ENCODE measurements around the gene ZNF599. TPM values are rescaled to one million over a fixed set of nuclear protein-coding genes. Genes with fewer than 3 reads are reported as not detected.

ZNF599 gene
- total RNA-seq, 1 donor from 2014 or later = 1.9 TPM

- peak overlapping the region; percentile 62 for H3K27ac Mint-ChIP-seq
- peaks cover 17% of the 10 kb centered on the region for H3K4me1 Mint-ChIP-seq (ENCODE audit: low read depth)
- H3K4me3 Mint-ChIP-seq (ENCODE audit: low read depth) = peak overlapping the region; percentile 66
- intact Hi-C loops (cut with micrococcal nuclease) = loop anchor here (1.0 kb wide), 2 partner anchors 41 to 55 kb away; partner anchors contain the start of genes SCGB2B2, ZNF302 and ZNF599
- H3K27me3 Mint-ChIP-seq (ENCODE audit: low read depth) = no peaks in the 10 kb centered on the region
- peaks cover 12% of the 10 kb centered on the region for H3K36me3 Mint-ChIP-seq (ENCODE audit: low read depth)
- no peak for DNase-seq (ENCODE audit: low spot score)
- peaks cover 9% of the 10 kb centered on the region for H3K9me3 Mint-ChIP-seq
These were observed 40.3 kb downstream of the ZNF599 start for GRCh38 chr19:34732612-34733211.

GRCh38 chr19:34731964-34732363 lies 41.1 kb downstream of the ZNF599 start:
- no peak overlapping the region for H3K27ac Mint-ChIP-seq
- intact Hi-C loops (cut with micrococcal nuclease) = no loop called here
- no peak overlapping the region for H3K4me3 Mint-ChIP-seq (ENCODE audit: low read depth)
- no peak for DNase-seq (ENCODE audit: low spot score)
- peaks cover 9% of the 10 kb centered on the region for H3K9me3 Mint-ChIP-seq
- H3K4me1 Mint-ChIP-seq (ENCODE audit: low read depth) = peaks cover 17% of the 10 kb centered on the region
- peaks cover 12% of the 10 kb centered on the region for H3K36me3 Mint-ChIP-seq (ENCODE audit: low read depth)
- H3K27me3 Mint-ChIP-seq (ENCODE audit: low read depth) = no peaks in the 10 kb centered on the region

DNA sequence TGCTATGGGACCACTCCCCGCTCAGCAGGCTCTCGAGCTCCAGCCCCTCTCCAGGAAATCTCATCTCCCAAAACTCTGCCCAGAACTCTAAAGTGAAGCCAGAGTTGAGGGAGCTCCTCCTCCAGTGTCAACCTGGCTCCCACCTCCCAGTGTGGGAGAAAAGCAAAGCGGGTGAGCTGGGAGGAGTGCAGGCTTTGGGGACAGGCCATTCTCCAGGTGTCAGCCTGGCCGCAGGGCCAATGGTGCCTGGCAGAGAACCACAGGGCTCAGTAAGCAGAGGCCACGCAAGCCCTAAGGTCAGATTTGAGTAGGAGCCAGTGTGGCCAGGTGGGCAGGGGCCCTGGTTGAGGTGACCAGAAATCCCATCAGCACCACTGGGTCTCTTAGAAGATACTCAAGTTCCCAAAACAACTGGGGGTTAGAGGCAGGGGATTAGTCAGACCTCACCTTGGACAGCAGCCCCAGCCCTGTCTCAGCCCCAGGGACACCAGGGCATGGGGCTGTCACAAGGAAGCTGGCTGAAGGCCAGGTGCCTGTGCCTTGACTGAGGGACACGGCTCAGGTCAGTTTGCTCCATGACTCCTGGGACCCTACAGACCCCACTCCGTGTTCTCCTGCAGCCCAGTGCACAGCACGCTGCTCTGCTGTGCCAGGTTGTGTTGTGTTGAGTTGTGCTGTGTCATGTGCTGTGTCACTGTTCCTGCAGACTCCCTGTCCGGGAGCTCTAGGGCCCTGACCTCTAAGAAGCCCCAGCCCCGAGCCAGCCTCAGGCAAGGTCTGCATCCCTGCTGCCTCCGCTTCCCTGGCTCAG lies 41.8 kb downstream of the ZNF599 start:
- no peak overlapping the region for H3K27ac Mint-ChIP-seq
- no peak overlapping the region for H3K4me3 Mint-ChIP-seq (ENCODE audit: low read depth)
- H3K4me1 Mint-ChIP-seq (ENCODE audit: low read depth) = peaks cover 17% of the 10 kb centered on the region
- no peak for DNase-seq (ENCODE audit: low spot score)
- intact Hi-C loops (cut with micrococcal nuclease) = no loop called here
- H3K36me3 Mint-ChIP-seq (ENCODE audit: low read depth) = peaks cover 9% of the 10 kb centered on the region
- H3K27me3 Mint-ChIP-seq (ENCODE audit: low read depth) = no peaks in the 10 kb centered on the region
- peaks cover 9% of the 10 kb centered on the region for H3K9me3 Mint-ChIP-seq

GRCh38 chr19:34725400-34725799 lies 47.6 kb downstream of the ZNF599 start:
- DNase-seq (ENCODE audit: low spot score) = no peak
- H3K36me3 Mint-ChIP-seq (ENCODE audit: low read depth) = no peaks in the 10 kb centered on the region
- no peaks in the 10 kb centered on the region for H3K9me3 Mint-ChIP-seq
- no peaks in the 10 kb centered on the region for H3K4me1 Mint-ChIP-seq (ENCODE audit: low read depth)
- H3K27ac Mint-ChIP-seq = no peak overlapping the region
- peaks cover 5% of the 10 kb centered on the region for H3K27me3 Mint-ChIP-seq (ENCODE audit: low read depth)
- no peak overlapping the region for H3K4me3 Mint-ChIP-seq (ENCODE audit: low read depth)
- intact Hi-C loops (cut with micrococcal nuclease) = no loop called here

GRCh38 chr19:34722353-34722752 lies 50.7 kb downstream of the ZNF599 start:
- no peaks in the 10 kb centered on the region for H3K36me3 Mint-ChIP-seq (ENCODE audit: low read depth)
- H3K4me3 Mint-ChIP-seq (ENCODE audit: low read depth) = no peak overlapping the region
- intact Hi-C loops (cut with micrococcal nuclease) = no loop called here
- H3K27me3 Mint-ChIP-seq (ENCODE audit: low read depth) = peaks cover 5% of the 10 kb centered on the region
- no peaks in the 10 kb centered on the region for H3K9me3 Mint-ChIP-seq
- no peak for DNase-seq (ENCODE audit: low spot score)
- H3K4me1 Mint-ChIP-seq (ENCODE audit: low read depth) = no peaks in the 10 kb centered on the region
- no peak overlapping the region for H3K27ac Mint-ChIP-seq

DNA sequence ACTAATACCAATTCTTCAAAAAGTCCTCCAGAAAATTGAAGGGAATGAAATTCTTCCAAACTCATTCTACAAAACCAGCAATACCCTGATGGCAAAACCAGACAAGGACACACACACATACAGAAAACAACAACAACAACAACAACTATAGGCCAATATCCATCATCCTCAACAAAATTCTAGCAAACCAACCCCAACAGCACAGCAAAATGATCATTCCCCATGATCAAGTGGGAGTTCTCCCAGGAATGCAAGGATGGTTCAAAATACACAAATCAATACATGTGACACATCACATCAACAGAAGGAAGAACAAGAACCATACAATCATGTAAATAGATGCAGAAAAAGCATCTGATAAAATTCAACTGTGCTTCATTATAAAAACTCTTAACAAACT lies 57.7 kb downstream of the ZNF599 start:
- H3K9me3 Mint-ChIP-seq = peaks cover 28% of the 10 kb centered on the region
- intact Hi-C loops (cut with micrococcal nuclease) = no loop called here
- H3K36me3 Mint-ChIP-seq (ENCODE audit: low read depth) = peaks cover 3% of the 10 kb centered on the region
- H3K27me3 Mint-ChIP-seq (ENCODE audit: low read depth) = peaks cover 3% of the 10 kb centered on the region
- H3K27ac Mint-ChIP-seq = no peak overlapping the region
- H3K4me3 Mint-ChIP-seq (ENCODE audit: low read depth) = no peak overlapping the region
- peaks cover 1% of the 10 kb centered on the region for H3K4me1 Mint-ChIP-seq (ENCODE audit: low read depth)
- no peak for DNase-seq (ENCODE audit: low spot score)

GRCh38 chr19:34713262-34713637 lies 59.8 kb downstream of the ZNF599 start:
- H3K36me3 Mint-ChIP-seq (ENCODE audit: low read depth) = peaks cover 3% of the 10 kb centered on the region
- no peak overlapping the region for H3K27ac Mint-ChIP-seq
- DNase-seq (ENCODE audit: low spot score) = no peak
- peaks cover 28% of the 10 kb centered on the region for H3K9me3 Mint-ChIP-seq
- intact Hi-C loops (cut with micrococcal nuclease) = loop anchor here (2.0 kb wide), 1 partner anchor 212 kb away; no protein-coding TSS in a partner anchor
- H3K4me1 Mint-ChIP-seq (ENCODE audit: low read depth) = peaks cover 1% of the 10 kb centered on the region
- peaks cover 3% of the 10 kb centered on the region for H3K27me3 Mint-ChIP-seq (ENCODE audit: low read depth)
- no peak overlapping the region for H3K4me3 Mint-ChIP-seq (ENCODE audit: low read depth)

- intact Hi-C loops (cut with micrococcal nuclease) = loop anchor here (1.0 to 2.0 kb wide), 2 partner anchors 73 to 212 kb away; no protein-coding TSS in a partner anchor
- Mint-ChIP-seq H3K9me3 (peaks cover 28% of the 10 kb centered on the region), H3K4me1 (ENCODE audit: low read depth) (peaks cover 1% of the 10 kb centered on the region), H3K36me3 (ENCODE audit: low read depth) (peaks cover 3% of the 10 kb centered on the region), H3K27ac (no peak overlapping the region), H3K27me3 (ENCODE audit: low read depth) (peaks cover 3% of the 10 kb centered on the region), H3K4me3 (ENCODE audit: low read depth) (no peak overlapping the region)
- DNase-seq (ENCODE audit: low spot score) = peak; percentile 33
These were observed 60.4 kb downstream of the ZNF599 start for GRCh38 chr19:34712395-34713261.

DNA sequence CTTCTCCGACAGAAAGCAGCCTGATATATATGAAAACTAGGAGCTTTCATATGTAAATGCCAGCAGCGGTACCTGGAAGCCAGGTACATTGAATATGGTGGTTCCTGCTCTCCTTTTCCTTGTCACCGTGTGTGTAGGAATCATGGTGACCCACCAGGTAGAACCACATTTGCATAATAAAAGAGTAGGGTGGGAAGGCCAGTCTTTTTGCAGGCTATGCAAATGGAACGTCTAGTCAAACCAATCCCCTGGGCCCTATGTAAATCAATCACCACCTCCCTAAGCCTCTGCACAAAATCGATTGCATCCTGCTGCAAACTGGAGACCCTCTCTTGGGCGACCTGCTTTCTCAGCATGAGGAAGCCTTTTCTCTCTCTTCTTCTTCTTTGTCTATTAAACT lies 61.1 kb downstream of the ZNF599 start:
- Mint-ChIP-seq H3K36me3 (ENCODE audit: low read depth) (peaks cover 3% of the 10 kb centered on the region), H3K27me3 (ENCODE audit: low read depth) (peaks cover 3% of the 10 kb centered on the region), H3K4me1 (ENCODE audit: low read depth) (peaks cover 1% of the 10 kb centered on the region), H3K4me3 (ENCODE audit: low read depth) (no peak overlapping the region), H3K27ac (no peak overlapping the region), H3K9me3 (peaks cover 28% of the 10 kb centered on the region)
- no peak for DNase-seq (ENCODE audit: low spot score)
- intact Hi-C loops (cut with micrococcal nuclease) = loop anchor here (1.0 to 2.0 kb wide), 2 partner anchors 73 to 211 kb away; no protein-coding TSS in a partner anchor

Other genes starting within 250 kb of the ZNF599 start
- 0.14 and 0.30 TPM in 2 replicates for gene SCGB2B2, start 96.1 kb downstream of the ZNF599 start, total RNA-seq
- gene ZNF302, start 95.5 kb downstream of the ZNF599 start, total RNA-seq = 14.1 and 14.7 TPM in 2 replicates
- gene ZNF181, start 39.0 kb downstream of the ZNF599 start, total RNA-seq = 2.6 and 3.4 TPM in 2 replicates
- gene ZNF30, start 153.7 kb upstream of the ZNF599 start, total RNA-seq = 3.3 and 3.5 TPM in 2 replicates
- 9.9 and 10.0 TPM in 2 replicates for gene ZNF792, start 191.0 kb upstream of the ZNF599 start, total RNA-seq
- 260 TPM in 2 replicates for gene GRAMD1A, start 227.1 kb upstream of the ZNF599 start, total RNA-seq

Measured in activated T-helper 2 cell treated with anti-CD3 and anti-CD28 coated beads, Interferon-gamma antibody, Interleukin-2, Interleukin-4, amounts not matched to agents 10 μg/mL and 5 μg/mL and 100 μg/mL, durations not matched to agents 14 hours and 24 hours and 36 hours (primary cell).